Measurements from ENCODE around the gene CKS2. TPM values are rescaled to one million over a fixed set of nuclear protein-coding genes. Genes with fewer than 3 reads are reported as not detected.
A peak's percentile ranks its signal among the peaks of the same experiment; 100 is the strongest.

The CKS2 gene
- total RNA-seq, 1 experiment from 2014 or later: 90.4 TPM

DNA sequence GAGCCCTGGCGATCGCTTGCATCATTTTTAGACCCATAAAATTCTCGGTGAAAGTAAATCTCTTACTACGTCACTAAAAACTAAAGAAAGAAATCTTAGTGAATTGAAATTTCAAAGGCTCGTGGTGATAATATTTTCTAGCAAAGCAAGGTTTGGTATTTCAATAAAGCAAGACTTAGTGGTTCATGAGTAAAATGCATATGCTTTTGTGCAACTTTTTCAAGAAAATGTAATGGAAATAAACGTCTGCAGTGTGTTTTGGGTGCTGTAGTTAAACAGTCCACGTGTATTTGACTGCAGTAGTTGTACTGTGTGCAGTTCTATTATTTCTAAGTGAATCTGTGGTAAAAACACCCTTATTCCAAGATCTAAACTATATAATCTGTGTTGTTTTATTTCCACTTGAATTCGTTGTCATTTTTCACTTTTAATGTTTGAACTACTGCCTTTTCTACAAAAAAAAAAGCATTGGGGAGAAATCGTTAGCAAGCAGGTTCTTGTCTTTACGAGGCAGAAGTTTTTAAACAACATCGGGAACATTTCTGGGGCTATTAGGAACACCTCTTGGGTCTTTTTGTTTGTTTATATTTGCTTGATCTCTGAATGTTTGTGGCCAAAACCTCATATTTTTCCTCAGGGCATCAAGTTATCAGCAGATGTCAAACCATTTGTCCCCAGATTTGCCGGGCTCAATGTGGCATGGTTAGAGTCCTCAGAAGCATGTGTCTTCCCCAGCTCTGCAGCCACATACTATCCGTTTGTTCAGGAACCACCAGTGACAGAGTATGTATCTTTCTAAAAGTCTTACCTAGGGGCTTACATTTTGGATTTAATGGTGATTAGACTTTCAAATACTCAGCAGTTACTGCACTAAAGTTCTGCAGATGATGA, 8.3 kb downstream of the CKS2 start:
- intact Hi-C loops (cut with micrococcal nuclease): loop anchor here (1.0 kb wide), 1 partner anchor 230 kb away; no protein-coding TSS in a partner anchor
- ChIA-PET POLR2A (interaction anchor here (0.6 to 3.2 kb wide), 14 partner anchors 9 to 369 kb away, joined by 3 to 13 read pairs (median 3); partner anchors contain the start of gene CKS2), CTCF (interaction anchor here (0.6 to 2.4 kb wide), 4 partner anchors 162 to 234 kb away, joined by 3 to 16 read pairs (median 3); no protein-coding TSS in a partner anchor)
- peak; percentile 9 for DNase-seq (ENCODE audit: unreplicated experiment)
- Mint-ChIP-seq H3K27ac (ENCODE audit: low read depth, unreplicated experiment) (peak overlapping the region; percentile 97), H3K9me3 (ENCODE audit: unreplicated experiment) (no peaks in the 10 kb centered on the region), H3K36me3 (ENCODE audit: insufficient read depth, unreplicated experiment) (peaks cover 31% of the 10 kb centered on the region), H3K27me3 (ENCODE audit: insufficient read depth, unreplicated experiment) (no peaks in the 10 kb centered on the region), H3K4me3 (ENCODE audit: unreplicated experiment) (peak overlapping the region; percentile 88), H3K4me1 (ENCODE audit: insufficient read depth, unreplicated experiment) (peaks cover 36% of the 10 kb centered on the region)
- BruUV-seq (replicated peaks): TSS peak; percentile 32
- TF ChIP-seq, protein P1, sequence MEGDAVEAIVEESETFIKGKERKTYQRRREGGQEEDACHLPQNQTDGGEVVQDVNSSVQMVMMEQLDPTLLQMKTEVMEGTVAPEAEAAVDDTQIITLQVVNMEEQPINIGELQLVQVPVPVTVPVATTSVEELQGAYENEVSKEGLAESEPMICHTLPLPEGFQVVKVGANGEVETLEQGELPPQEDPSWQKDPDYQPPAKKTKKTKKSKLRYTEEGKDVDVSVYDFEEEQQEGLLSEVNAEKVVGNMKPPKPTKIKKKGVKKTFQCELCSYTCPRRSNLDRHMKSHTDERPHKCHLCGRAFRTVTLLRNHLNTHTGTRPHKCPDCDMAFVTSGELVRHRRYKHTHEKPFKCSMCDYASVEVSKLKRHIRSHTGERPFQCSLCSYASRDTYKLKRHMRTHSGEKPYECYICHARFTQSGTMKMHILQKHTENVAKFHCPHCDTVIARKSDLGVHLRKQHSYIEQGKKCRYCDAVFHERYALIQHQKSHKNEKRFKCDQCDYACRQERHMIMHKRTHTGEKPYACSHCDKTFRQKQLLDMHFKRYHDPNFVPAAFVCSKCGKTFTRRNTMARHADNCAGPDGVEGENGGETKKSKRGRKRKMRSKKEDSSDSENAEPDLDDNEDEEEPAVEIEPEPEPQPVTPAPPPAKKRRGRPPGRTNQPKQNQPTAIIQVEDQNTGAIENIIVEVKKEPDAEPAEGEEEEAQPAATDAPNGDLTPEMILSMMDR (IDR thresholded peaks at IDR 0.05; ENCODE audit: unreplicated experiment): peak; percentile 57

GRCh38 chr9:89323390-89323789, 12.4 kb downstream of the CKS2 start:
- DNase-seq (ENCODE audit: unreplicated experiment): no peak
- ChIA-PET CTCF (interaction anchor here (5.6 kb wide), 1 partner anchor 226 kb away, joined by 33 read pairs; no protein-coding TSS in a partner anchor), POLR2A (interaction anchor here (0.8 to 1.7 kb wide), 4 partner anchors 9 to 225 kb away, joined by 3 to 4 read pairs (median 3); no protein-coding TSS in a partner anchor)
- H3K27me3 Mint-ChIP-seq (ENCODE audit: insufficient read depth, unreplicated experiment): no peaks in the 10 kb centered on the region
- peak overlapping the region; percentile 40 for H3K27ac Mint-ChIP-seq (ENCODE audit: low read depth, unreplicated experiment)
- no peaks in the 10 kb centered on the region for H3K9me3 Mint-ChIP-seq (ENCODE audit: unreplicated experiment)
- no peak overlapping the region for H3K4me3 Mint-ChIP-seq (ENCODE audit: unreplicated experiment)
- H3K36me3 Mint-ChIP-seq (ENCODE audit: insufficient read depth, unreplicated experiment): peaks cover 38% of the 10 kb centered on the region
- no TSS peak for BruUV-seq (replicated peaks)
- TF ChIP-seq, protein P1 (IDR thresholded peaks at IDR 0.05; ENCODE audit: unreplicated experiment): no peak
- peaks cover 19% of the 10 kb centered on the region for H3K4me1 Mint-ChIP-seq (ENCODE audit: insufficient read depth, unreplicated experiment)
- intact Hi-C loops (cut with micrococcal nuclease): no loop called here

DNA sequence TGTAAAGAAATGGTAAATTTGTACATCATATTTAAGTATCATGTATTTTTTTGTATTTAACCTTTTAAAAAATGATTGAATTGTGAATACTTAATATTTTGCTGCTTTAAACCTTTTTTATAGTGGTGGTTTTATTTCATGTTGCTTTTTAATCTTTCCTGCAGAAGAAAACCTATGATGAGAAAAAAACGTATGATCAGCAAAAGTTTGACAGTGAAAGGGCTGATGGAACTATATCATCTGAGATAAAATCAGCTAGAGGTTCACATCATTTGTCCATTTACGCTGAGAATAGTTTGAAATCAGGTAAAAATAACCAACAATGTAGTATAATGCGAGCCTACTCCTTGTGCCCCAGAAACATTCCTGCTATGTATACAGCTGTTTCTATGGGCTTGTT, 14.7 kb downstream of the CKS2 start:
- TF ChIP-seq, protein P1 (IDR thresholded peaks at IDR 0.05; ENCODE audit: unreplicated experiment): no peak
- no peak overlapping the region for H3K27ac Mint-ChIP-seq (ENCODE audit: low read depth, unreplicated experiment)
- DNase-seq (ENCODE audit: unreplicated experiment): no peak
- no peaks in the 10 kb centered on the region for H3K9me3 Mint-ChIP-seq (ENCODE audit: unreplicated experiment)
- ChIA-PET POLR2A (interaction anchor here (0.9 kb wide), 1 partner anchor 223 kb away, joined by 3 read pairs; no protein-coding TSS in a partner anchor), CTCF (interaction anchor here (0.6 to 5.6 kb wide), 2 partner anchors 224 to 251 kb away, joined by 3 to 33 read pairs; no protein-coding TSS in a partner anchor)
- peaks cover 61% of the 10 kb centered on the region for H3K36me3 Mint-ChIP-seq (ENCODE audit: insufficient read depth, unreplicated experiment)
- no peaks in the 10 kb centered on the region for H3K27me3 Mint-ChIP-seq (ENCODE audit: insufficient read depth, unreplicated experiment)
- BruUV-seq (replicated peaks): no TSS peak
- H3K4me3 Mint-ChIP-seq (ENCODE audit: unreplicated experiment): no peak overlapping the region
- intact Hi-C loops (cut with micrococcal nuclease): no loop called here
- peaks cover 19% of the 10 kb centered on the region for H3K4me1 Mint-ChIP-seq (ENCODE audit: insufficient read depth, unreplicated experiment)

GRCh38 chr9:89328064-89328463, 17.1 kb downstream of the CKS2 start:
- H3K27me3 Mint-ChIP-seq (ENCODE audit: insufficient read depth, unreplicated experiment): no peaks in the 10 kb centered on the region
- ChIA-PET CTCF (interaction anchor here (0.6 to 1.2 kb wide), 2 partner anchors 20 to 147 kb away, joined by 4 read pairs; no protein-coding TSS in a partner anchor), POLR2A (interaction anchor here (1.1 kb wide), 1 partner anchor 9 kb away, joined by 6 read pairs; the partner anchor contains the start of gene SECISBP2)
- no peak overlapping the region for H3K4me3 Mint-ChIP-seq (ENCODE audit: unreplicated experiment)
- H3K27ac Mint-ChIP-seq (ENCODE audit: low read depth, unreplicated experiment): no peak overlapping the region
- H3K9me3 Mint-ChIP-seq (ENCODE audit: unreplicated experiment): no peaks in the 10 kb centered on the region
- DNase-seq (ENCODE audit: unreplicated experiment): peak; percentile 45
- TF ChIP-seq, protein P1 (IDR thresholded peaks at IDR 0.05; ENCODE audit: unreplicated experiment): no peak
- BruUV-seq (replicated peaks): no TSS peak
- H3K36me3 Mint-ChIP-seq (ENCODE audit: insufficient read depth, unreplicated experiment): peaks cover 65% of the 10 kb centered on the region
- H3K4me1 Mint-ChIP-seq (ENCODE audit: insufficient read depth, unreplicated experiment): peaks cover 7% of the 10 kb centered on the region
- intact Hi-C loops (cut with micrococcal nuclease): no loop called here

Data from MCF 10A (cell line).